Neural cell (in vitro differentiated cells): ENCODE measurements around the gene PRICKLE2. TPM values are rescaled to one million over a fixed set of nuclear protein-coding genes. Genes with fewer than 3 reads are reported as not detected.

Experiments
- H2AFZ ChIP-seq: fragments of 200-600, 300-800 bp; sonication (generic), shearing (Covaris generic); 2 replicates; pipeline ENCODE4 v1.6.0; 2014; ENCODE audit warnings: low read depth, mild to moderate bottlenecking, antibody characterized with exemption, low read length, moderate library complexity
- H3F3A ChIP-seq: fragments of 200-600 bp; shearing (Covaris generic); 2 replicates; pipeline ENCODE4 v1.6.1; 2016; ENCODE audit warnings: mild to moderate bottlenecking, moderate library complexity, mixed read lengths, antibody characterized with exemption, low read length; ENCODE audit not compliant: insufficient read depth, poor library complexity, severe bottlenecking
- H3K27ac ChIP-seq: fragments of 200-600, 300-800 bp; sonication (generic), shearing (Covaris generic); 2 replicates; pipeline ENCODE4 v1.5.1; 2014; ENCODE audit warnings: mild to moderate bottlenecking, low read length, moderate library complexity
- H3K27me3 ChIP-seq: fragments of 300-800, 200-600 bp; sonication (generic), shearing (Covaris generic); 2 replicates; pipeline ENCODE4 v1.6.0; 2014; ENCODE audit warnings: mild to moderate bottlenecking, low read depth, low read length, moderate library complexity; ENCODE audit not compliant: insufficient read depth
- H3K36me3 ChIP-seq: fragments of 300-800, 200-600 bp; sonication (generic), shearing (Covaris generic); 2 replicates; pipeline ENCODE4 v1.5.1; 2014; ENCODE audit warnings: mild to moderate bottlenecking, antibody characterized with exemption, low read length, moderate library complexity; ENCODE audit not compliant: insufficient read depth
- H3K4me2 ChIP-seq: fragments of 300-800, 200-600 bp; sonication (generic), shearing (Covaris generic); 2 replicates; pipeline ENCODE4 v1.6.0; 2014; ENCODE audit warnings: mild to moderate bottlenecking, low read length
- H3K4me3 ChIP-seq: fragments of 300-800, 200-600 bp; sonication (generic), shearing (Covaris generic); 2 replicates; pipeline ENCODE4 v1.5.1; 2014; ENCODE audit warnings: mild to moderate bottlenecking, low read length, moderate library complexity
- H3K79me2 ChIP-seq: fragments of 200-600 bp; shearing (Covaris generic); replicated peaks from 2 replicates; pipeline ENCODE4 v1.6.0; 2014; ENCODE audit warnings: mild to moderate bottlenecking, low read length, moderate library complexity; ENCODE audit not compliant: insufficient read depth
- H3K9ac ChIP-seq: fragments of 300-800, 200-600 bp; sonication (generic), shearing (Covaris generic); 2 replicates; pipeline ENCODE4 v1.6.1; 2016; ENCODE audit warnings: mild to moderate bottlenecking, low read length, mixed read lengths
- H3K9me2 ChIP-seq: fragments of 200-600 bp; shearing (Covaris generic); 2 replicates; pipeline ENCODE4 v1.6.1; 2016; ENCODE audit warnings: mild to moderate bottlenecking, low read length, mixed read lengths; ENCODE audit not compliant: insufficient read depth
- H3K9me3 ChIP-seq: fragments of 200-600, 300-800 bp; sonication (generic), shearing (Covaris generic); 2 replicates; pipeline ENCODE4 v1.6.1; 2016; ENCODE audit warnings: mild to moderate bottlenecking, mixed run types, low read length, moderate library complexity, mixed read lengths
- H4K20me1 ChIP-seq: fragments of 200-600 bp; shearing (Covaris generic); 2 replicates; pipeline ENCODE4 v1.6.1; 2016; ENCODE audit warnings: mild to moderate bottlenecking, mixed run types; ENCODE audit not compliant: insufficient read depth
- EP300 ChIP-seq: fragments of 450-650 bp; conservative IDR thresholded peaks from 2 replicates; pipeline ENCODE4 v1.6.1; 2014; ENCODE audit warnings: antibody characterized with exemption, mild to moderate bottlenecking, moderate library complexity; ENCODE audit not compliant: poor library complexity, severe bottlenecking
- EZH2 ChIP-seq: fragments of 200-600, 300-800 bp; shearing (Covaris generic), sonication (generic); IDR thresholded peaks from 2 replicates; pipeline ENCODE4 v1.6.1; 2014; ENCODE audit warnings: antibody characterized with exemption, low read length, borderline replicate concordance, mild to moderate bottlenecking; ENCODE audit not compliant: insufficient read depth, poor library complexity, severe bottlenecking
- MXI1 ChIP-seq: fragments of 450-650 bp; conservative IDR thresholded peaks from 2 replicates; pipeline ENCODE4 v1.6.1; 2014; ENCODE audit warnings: antibody characterized with exemption, mild to moderate bottlenecking; ENCODE audit not compliant: poor library complexity, severe bottlenecking
- POLR2AphosphoS5 ChIP-seq: IDR thresholded peaks from 2 replicates; pipeline ENCODE4 v1.6.1; 2012
- RAD21 ChIP-seq: fragments of 450-650 bp; conservative IDR thresholded peaks from 2 replicates; pipeline ENCODE4 v1.6.1; 2014; ENCODE audit warnings: antibody characterized with exemption, mild to moderate bottlenecking, moderate library complexity
- SMC3 ChIP-seq: fragments of 450-650 bp; conservative IDR thresholded peaks from 2 replicates; pipeline ENCODE4 v1.6.1; 2014; ENCODE audit warnings: antibody characterized with exemption, mild to moderate bottlenecking, moderate library complexity; ENCODE audit not compliant: poor library complexity
- TAF1 ChIP-seq: IDR thresholded peaks from 2 replicates; pipeline ENCODE4 v1.6.1; 2012; ENCODE audit warnings: low read depth
- polyA plus RNA-seq: library from polyadenylated mRNA; depleted of rRNA; stranded (reverse); fragments of >200 nt; gene quantifications from 2 replicates; pipeline ENCODE4 v1.2.3, GENCODE V29; 2014
- TF ChIP-seq, protein P1 (sequence below): fragments of 450-650 bp; IDR thresholded peaks from 2 replicates; pipeline ENCODE4 v1.5.1; 2014; ENCODE audit warnings: antibody characterized with exemption, mild to moderate bottlenecking, moderate library complexity; ENCODE audit not compliant: poor library complexity, severe bottlenecking
- TF ChIP-seq, protein P2 (sequence below): IDR thresholded peaks from 2 replicates; pipeline ENCODE4 v1.6.1; 2012; ENCODE audit warnings: borderline replicate concordance

Gene PRICKLE2
- polyA plus RNA-seq, 1 donor from 2014 or later: 8.7 TPM

DNA sequence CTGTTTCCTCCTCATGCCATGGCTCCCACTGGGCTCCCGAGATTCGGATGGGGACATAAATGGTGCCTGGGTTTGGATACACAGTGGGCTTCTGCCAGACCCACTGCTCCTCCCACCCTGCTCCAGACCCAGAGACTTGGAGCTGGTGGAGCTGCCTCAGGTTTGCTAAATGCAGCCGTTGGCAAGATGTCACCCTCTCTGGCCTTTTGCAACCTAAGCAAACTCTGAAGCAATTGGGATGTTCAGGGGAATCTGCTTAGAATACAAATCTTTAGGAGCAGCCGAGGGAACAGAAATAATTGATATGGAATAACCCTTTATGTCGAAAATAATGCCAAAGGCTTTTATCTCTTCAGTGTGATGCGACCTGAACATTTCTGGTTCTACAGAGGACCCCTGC lies 33.4 kb downstream of the PRICKLE2 start:
- TF ChIP-seq EZH2: no peak
- TF ChIP-seq, protein P1, sequence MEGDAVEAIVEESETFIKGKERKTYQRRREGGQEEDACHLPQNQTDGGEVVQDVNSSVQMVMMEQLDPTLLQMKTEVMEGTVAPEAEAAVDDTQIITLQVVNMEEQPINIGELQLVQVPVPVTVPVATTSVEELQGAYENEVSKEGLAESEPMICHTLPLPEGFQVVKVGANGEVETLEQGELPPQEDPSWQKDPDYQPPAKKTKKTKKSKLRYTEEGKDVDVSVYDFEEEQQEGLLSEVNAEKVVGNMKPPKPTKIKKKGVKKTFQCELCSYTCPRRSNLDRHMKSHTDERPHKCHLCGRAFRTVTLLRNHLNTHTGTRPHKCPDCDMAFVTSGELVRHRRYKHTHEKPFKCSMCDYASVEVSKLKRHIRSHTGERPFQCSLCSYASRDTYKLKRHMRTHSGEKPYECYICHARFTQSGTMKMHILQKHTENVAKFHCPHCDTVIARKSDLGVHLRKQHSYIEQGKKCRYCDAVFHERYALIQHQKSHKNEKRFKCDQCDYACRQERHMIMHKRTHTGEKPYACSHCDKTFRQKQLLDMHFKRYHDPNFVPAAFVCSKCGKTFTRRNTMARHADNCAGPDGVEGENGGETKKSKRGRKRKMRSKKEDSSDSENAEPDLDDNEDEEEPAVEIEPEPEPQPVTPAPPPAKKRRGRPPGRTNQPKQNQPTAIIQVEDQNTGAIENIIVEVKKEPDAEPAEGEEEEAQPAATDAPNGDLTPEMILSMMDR: no peak
- TF ChIP-seq, protein P2, sequence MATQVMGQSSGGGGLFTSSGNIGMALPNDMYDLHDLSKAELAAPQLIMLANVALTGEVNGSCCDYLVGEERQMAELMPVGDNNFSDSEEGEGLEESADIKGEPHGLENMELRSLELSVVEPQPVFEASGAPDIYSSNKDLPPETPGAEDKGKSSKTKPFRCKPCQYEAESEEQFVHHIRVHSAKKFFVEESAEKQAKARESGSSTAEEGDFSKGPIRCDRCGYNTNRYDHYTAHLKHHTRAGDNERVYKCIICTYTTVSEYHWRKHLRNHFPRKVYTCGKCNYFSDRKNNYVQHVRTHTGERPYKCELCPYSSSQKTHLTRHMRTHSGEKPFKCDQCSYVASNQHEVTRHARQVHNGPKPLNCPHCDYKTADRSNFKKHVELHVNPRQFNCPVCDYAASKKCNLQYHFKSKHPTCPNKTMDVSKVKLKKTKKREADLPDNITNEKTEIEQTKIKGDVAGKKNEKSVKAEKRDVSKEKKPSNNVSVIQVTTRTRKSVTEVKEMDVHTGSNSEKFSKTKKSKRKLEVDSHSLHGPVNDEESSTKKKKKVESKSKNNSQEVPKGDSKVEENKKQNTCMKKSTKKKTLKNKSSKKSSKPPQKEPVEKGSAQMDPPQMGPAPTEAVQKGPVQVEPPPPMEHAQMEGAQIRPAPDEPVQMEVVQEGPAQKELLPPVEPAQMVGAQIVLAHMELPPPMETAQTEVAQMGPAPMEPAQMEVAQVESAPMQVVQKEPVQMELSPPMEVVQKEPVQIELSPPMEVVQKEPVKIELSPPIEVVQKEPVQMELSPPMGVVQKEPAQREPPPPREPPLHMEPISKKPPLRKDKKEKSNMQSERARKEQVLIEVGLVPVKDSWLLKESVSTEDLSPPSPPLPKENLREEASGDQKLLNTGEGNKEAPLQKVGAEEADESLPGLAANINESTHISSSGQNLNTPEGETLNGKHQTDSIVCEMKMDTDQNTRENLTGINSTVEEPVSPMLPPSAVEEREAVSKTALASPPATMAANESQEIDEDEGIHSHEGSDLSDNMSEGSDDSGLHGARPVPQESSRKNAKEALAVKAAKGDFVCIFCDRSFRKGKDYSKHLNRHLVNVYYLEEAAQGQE: no peak
- no peak for TF ChIP-seq MXI1
- no peak for TF ChIP-seq RAD21
- TF ChIP-seq SMC3: no peak
- TF ChIP-seq POLR2AphosphoS5: no peak
- TF ChIP-seq TAF1: no peak
- no peak for TF ChIP-seq EP300
- Histone ChIP-seq H3K27ac (no peak overlapping the region), H4K20me1 (no peaks in the 10 kb centered on the region), H3K9ac (no peak overlapping the region), H3K79me2 (no peaks in the 10 kb centered on the region), H3K9me2 (no peaks in the 10 kb centered on the region), H3K27me3 (no peaks in the 10 kb centered on the region), H2AFZ (no peak overlapping the region), H3K4me3 (no peak overlapping the region), H3K9me3 (no peaks in the 10 kb centered on the region), H3K36me3 (no peaks in the 10 kb centered on the region), H3K4me2 (no peak overlapping the region), H3F3A (peaks cover 3% of the 10 kb centered on the region)

DNA sequence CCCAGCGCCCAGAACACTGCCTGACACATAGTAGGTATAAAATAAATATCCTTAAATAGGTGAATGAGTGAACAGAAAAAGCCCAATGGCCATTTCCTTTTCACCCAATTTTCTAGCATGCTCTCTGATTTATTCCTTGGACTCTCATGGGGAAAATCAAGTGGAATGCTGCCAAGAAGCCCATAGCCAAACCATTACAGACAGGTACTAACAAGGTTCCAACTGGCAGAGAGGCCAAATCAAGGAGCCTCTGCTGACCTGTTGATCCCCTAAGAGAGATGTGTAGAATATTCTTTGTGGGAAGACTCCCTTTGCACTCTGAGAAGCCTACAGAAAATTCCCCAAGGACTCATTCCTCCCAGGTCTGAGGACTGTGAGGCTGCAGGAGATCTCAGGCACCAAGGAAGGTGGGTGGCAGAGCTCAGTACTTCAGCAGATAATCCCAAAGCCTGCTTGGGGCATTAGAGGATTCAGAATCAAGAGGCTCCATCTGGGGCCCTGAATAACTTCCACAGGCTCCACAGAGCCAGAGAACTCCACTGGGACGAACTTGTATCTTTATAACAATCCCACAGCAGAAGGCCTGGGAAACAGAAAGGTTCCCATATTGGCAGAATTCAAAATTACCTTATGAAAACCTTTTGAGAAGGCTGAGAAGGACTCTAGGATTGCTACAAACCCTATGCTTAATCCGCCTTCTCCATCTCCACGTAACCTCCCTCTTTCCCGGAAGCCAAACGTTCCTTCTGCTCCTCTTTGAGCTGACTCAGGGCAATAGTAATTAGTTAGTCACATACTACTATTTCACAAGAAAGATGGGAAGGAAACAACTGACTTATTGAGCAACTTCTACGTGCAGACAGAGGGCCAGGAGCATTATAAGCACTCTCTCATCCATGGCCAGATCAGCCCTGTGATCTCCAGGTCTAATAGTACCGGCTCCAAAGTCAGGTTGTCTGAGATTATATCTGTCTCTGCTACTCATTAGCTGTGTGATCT lies 34.5 kb downstream of the PRICKLE2 start:
- Histone ChIP-seq H4K20me1 (no peaks in the 10 kb centered on the region), H3K4me3 (no peak overlapping the region), H3K9me3 (no peaks in the 10 kb centered on the region), H3K27me3 (no peaks in the 10 kb centered on the region), H3K27ac (no peak overlapping the region), H3K36me3 (no peaks in the 10 kb centered on the region), H3K9ac (no peak overlapping the region), H3F3A (peaks cover 3% of the 10 kb centered on the region), H2AFZ (no peak overlapping the region), H3K9me2 (no peaks in the 10 kb centered on the region), H3K79me2 (no peaks in the 10 kb centered on the region), H3K4me2 (no peak overlapping the region)
- TF ChIP-seq RAD21: no peak
- no peak for TF ChIP-seq SMC3
- no peak for TF ChIP-seq TAF1
- no peak for TF ChIP-seq EP300
- TF ChIP-seq EZH2: no peak
- no peak for TF ChIP-seq MXI1
- no peak for TF ChIP-seq POLR2AphosphoS5
- TF ChIP-seq, protein P1: no peak
- TF ChIP-seq, protein P2: no peak
